Measurements from ENCODE around the gene GPR141. TPM values are rescaled to one million over a fixed set of nuclear protein-coding genes. Genes with fewer than 3 reads are reported as not detected.

Gene GPR141
- total RNA-seq, 1 donor from 2014 or later, result 0.60 TPM

- intact Hi-C loops (cut with DNase I), result no loop called here
- ATAC-seq (no peak), DNase-seq (ENCODE audit: missing footprints) (no peak)
Measured at GRCh38 chr7:37768611-37769010, 85.0 kb downstream of the GPR141 start.

- ATAC-seq (no peak), DNase-seq (ENCODE audit: missing footprints) (no peak)
- intact Hi-C loops (cut with DNase I), result no loop called here
Measured at GRCh38 chr7:37769291-37769690, 85.7 kb downstream of the GPR141 start.

- no peak for ATAC-seq
- intact Hi-C loops (cut with DNase I), result no loop called here
- DNase-seq (ENCODE audit: missing footprints), result no peak
Measured at GRCh38 chr7:37769726-37770125, 86.2 kb downstream of the GPR141 start.

GRCh38 chr7:37770838-37771237 lies 87.3 kb downstream of the GPR141 start:
- DNase-seq (ENCODE audit: missing footprints), result no peak
- no peak for ATAC-seq
- intact Hi-C loops (cut with DNase I), result no loop called here

- no peak for ATAC-seq
- intact Hi-C loops (cut with DNase I), result no loop called here
- no peak for DNase-seq (ENCODE audit: missing footprints)
Measured at GRCh38 chr7:37771342-37771741, 87.8 kb downstream of the GPR141 start.

- intact Hi-C loops (cut with DNase I), result no loop called here
- ATAC-seq, result no peak
Measured at GRCh38 chr7:37771801-37772200, 88.2 kb downstream of the GPR141 start.

GRCh38 chr7:37775921-37776320 lies 92.4 kb downstream of the GPR141 start:
- ATAC-seq, result no peak
- intact Hi-C loops (cut with DNase I), result no loop called here
- no peak for DNase-seq (ENCODE audit: missing footprints)

More at GRCh38 chr7:37771801-37772200, 88.2 kb downstream of the GPR141 start:
- no peak for DNase-seq (ENCODE audit: missing footprints)

GRCh38 chr7:37781156-37781555 lies 97.6 kb downstream of the GPR141 start:
- intact Hi-C loops (cut with DNase I), result no loop called here
- DNase-seq (ENCODE audit: missing footprints) (no peak), ATAC-seq (no peak)

- DNase-seq (ENCODE audit: missing footprints) (no peak), ATAC-seq (no peak)
- intact Hi-C loops (cut with DNase I), result no loop called here
Measured at GRCh38 chr7:37782166-37782565, 98.6 kb downstream of the GPR141 start.

GRCh38 chr7:37784015-37784414 lies 100.4 kb downstream of the GPR141 start:
- ATAC-seq (no peak), DNase-seq (ENCODE audit: missing footprints) (no peak)
- intact Hi-C loops (cut with DNase I), result no loop called here

GRCh38 chr7:37786741-37787569 lies 103.4 kb downstream of the GPR141 start:
- ATAC-seq (peak; percentile 50), DNase-seq (ENCODE audit: missing footprints) (no peak)
- intact Hi-C loops (cut with DNase I), result no loop called here

Other genes starting within 250 kb of the GPR141 start
- gene ELMO1, start 234.9 kb upstream of the GPR141 start, total RNA-seq, result 13.8 TPM
- not detected for gene NME8, start 164.8 kb downstream of the GPR141 start, total RNA-seq
- gene SFRP4, start 233.1 kb downstream of the GPR141 start, total RNA-seq, result 0.32 TPM
- 55.1 TPM for gene EPDR1, start 236.9 kb downstream of the GPR141 start, total RNA-seq